ENCODE measurements around the gene TGFBR3L. TPM values are rescaled to one million over a fixed set of nuclear protein-coding genes. Genes with fewer than 3 reads are reported as not detected.

The TGFBR3L gene
- total RNA-seq, 1 donor from 2014 or later: 3.0 TPM

DNA sequence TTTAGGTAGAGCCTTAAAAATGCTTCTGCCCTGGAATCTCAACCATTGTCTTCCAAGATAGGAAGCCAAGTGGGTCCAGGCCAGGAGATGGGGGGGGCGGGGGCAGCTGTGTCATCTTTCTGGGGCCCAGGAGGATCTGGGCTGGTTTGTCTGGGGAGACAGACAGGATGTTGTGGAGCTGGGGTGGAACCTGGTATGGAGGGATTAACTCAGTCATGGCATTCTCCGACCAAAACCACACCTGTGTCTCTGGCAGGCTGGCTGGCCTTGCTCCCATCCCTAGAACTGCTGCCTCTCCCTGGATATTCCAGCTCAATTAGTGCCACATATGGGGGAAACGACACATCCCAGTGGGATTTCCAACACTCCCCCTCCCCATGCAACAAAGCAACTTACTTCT is 13.7 kb upstream of the TGFBR3L start:
- intact Hi-C loops (cut with DNase I): loop anchor here (5.0 kb wide), 1 partner anchor 69 kb away; the partner anchor contains the start of gene EVI5L
- no peak for DNase-seq (ENCODE audit: low spot score)

DNA sequence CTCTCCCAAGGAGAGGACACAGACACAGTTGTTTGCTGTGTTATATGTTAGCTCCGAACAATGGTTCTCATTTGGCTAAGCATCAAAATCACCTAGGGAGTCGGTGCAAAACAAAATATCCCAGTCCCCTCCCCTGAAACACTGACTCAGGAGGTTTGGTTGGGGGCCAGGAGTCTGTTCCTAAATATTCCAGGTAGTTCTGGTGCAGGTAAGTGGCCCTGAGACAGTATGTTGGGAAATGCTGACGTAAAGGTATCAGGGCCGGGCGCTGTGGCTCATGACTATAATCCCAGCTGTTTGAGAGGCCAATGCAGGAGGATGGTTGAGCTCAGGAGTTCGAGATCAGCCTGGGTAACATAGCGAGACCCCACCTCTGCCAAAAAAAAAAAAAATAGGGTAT is 13.3 kb upstream of the TGFBR3L start:
- intact Hi-C loops (cut with DNase I): loop anchor here (5.0 kb wide), 1 partner anchor 69 kb away; the partner anchor contains the start of gene EVI5L
- no peak for DNase-seq (ENCODE audit: low spot score)

DNA sequence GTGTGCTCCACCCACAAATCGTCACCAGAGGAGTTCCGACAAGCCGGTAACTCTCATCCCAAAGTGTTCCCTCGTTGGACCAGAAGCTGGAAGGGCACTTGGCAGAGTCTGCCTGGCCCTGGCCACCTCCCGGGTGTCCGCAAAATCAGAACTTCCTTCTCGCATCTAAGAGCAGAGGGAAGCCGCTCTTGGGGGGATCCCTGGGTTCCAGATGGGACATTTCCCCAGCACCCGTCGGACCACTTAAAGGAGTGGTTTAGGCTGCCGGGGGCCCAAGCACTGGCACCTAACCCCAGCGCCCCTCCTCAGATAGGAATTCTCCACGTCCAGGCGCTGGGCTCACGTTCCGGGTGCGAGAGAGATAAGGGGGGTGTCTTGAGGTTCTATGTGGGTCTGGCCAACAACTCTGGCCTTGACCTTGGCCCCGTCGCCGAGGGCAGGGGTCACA is 11.8 kb upstream of the TGFBR3L start:
- intact Hi-C loops (cut with DNase I): loop anchor here (5.0 kb wide), 1 partner anchor 71 kb away; the partner anchor contains the start of gene EVI5L

DNA sequence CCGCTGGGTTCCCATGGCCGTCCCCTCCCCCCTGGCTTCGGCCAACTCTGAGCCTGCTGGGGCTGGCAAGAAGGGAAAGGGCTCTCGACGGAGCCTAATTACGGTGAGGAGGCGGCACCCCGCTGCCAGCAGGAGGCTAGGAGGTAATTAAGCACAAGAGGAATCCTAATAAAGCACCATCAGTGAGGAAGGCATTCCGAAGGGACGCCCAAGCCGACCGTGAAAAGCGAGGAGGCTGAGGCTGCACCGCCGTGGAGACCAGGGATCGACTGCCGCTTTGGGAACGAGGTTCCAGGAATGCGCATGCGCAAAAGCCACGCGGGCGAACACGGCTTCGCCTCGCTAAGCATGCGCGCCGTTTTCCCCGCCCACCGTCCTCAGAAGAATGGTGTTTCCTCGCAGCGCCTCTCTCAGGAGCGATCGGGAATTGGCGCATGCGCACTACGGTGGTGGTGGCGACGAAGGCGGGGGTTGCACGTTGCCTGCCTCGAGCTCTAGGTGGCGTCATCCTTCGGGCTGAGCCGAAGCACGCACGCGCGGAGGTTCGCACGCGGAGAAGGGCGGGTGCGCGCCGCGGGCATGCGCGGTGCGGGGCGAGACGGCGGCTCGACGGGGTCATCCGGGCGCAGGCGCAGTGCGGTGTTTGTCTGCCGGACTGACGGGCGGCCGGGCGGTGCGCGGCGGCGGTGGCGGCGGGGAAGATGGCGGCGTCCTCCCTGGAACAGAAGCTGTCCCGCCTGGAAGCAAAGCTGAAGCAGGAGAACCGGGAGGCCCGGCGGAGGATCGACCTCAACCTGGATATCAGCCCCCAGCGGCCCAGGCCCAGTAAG is 11.2 kb upstream of the TGFBR3L start, which contains the start of gene MAP2K7:
Gene MAP2K7, plus strand, starts transcription at position 634 of the 830 bp plus-strand sequence. Its CDS starts 68 bp downstream, at position 702.
- peak; percentile 100 for DNase-seq (ENCODE audit: low spot score)
- intact Hi-C loops (cut with DNase I): loop anchor here (2.0 to 5.0 kb wide), 2 partner anchors 17 to 71 kb away; partner anchors contain the start of genes EVI5L and SNAPC2

More for the DNA sequence above, 11.8 kb upstream of the TGFBR3L start:
- DNase-seq (ENCODE audit: low spot score): no peak

DNA sequence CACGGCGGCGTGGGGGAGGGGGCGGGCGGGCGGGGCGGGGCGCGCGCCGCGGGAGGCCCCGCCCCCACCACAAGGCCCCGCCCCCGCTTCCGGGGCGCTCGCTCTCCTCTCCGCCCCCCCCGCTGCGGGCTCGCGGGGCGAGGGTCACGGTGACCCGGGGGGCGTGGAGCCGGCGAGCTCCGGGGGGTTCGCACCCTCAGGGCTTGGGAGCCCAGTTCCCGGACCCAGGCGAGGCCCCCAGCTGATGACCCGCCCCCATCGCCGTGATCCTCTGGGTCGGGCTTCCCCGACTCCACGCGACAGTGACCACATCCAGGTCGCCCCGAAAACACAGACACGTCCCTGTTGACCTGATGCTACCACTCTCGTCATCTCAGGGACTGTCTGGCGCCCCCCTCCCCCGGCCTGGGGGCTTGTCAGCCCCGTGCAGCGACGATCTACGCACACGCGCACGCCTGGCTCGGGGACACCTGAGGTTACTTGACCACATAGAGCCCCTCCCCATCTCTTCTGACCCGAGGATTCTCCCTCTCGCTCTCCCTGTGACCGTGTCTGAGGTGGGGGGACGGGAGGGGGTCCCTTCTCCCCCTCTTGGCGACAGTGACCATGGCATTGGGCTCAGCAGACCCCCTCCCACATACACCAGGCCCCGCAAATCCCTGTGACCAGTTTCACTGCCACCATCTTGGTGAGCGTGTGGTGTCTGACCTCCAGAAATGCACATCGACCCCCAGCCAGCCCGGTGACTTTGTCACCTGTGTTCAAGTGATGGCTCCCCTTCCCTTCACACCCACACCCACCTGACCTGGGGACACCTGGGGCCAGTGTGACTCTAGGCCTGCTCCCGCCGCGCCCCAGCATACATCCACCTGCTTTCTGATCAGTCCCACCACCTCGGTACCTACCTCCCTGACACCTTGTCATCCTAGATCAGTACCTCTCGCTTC is 10.3 kb upstream of the TGFBR3L start:
- no peak for DNase-seq (ENCODE audit: low spot score)
- intact Hi-C loops (cut with DNase I): loop anchor here (2.0 to 5.0 kb wide), 2 partner anchors 16 to 72 kb away; partner anchors contain the start of genes EVI5L and SNAPC2

DNA sequence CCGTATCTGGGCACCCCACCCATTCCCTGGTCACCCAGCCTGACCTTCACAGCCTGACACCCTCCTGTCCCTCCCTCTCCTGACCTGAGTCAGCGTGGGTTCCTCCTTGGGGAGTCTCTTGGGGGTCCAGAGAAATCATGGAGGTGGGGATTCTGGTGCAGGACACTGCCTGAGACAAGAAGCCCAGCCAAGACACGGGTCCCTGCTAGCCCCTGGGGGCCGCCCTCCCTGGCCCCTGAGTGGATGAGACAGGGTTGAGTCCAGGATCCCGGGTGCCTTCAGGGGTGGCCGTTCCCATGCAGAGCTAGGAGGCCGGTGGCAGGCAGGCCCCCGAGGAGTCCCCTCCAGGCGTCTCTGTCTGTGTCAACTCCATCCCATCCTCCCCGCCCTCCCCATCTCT is 9.4 kb upstream of the TGFBR3L start:
- intact Hi-C loops (cut with DNase I): loop anchor here (2.0 kb wide), 1 partner anchor 16 kb away; the partner anchor contains the start of gene SNAPC2
- DNase-seq (ENCODE audit: low spot score): no peak

DNA sequence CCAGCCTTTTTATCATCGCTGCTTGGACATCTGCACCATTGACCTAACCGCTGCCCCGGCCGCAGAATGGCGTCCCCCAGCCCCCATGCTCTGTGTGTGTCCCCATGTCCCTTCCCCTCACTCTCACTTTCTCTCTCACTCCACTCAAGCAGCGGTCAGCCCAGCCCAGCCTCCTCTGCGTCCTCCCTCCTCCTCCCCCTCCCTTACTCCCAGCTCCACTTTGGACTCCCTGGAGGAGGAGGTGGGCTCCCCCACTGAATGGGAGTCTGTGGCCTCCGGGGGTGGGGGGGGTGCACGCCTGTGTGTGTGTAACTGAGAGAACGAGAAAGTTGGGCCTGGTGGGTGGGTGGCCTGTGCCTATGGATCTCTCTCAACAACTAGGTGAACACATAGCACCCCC is 8.8 kb upstream of the TGFBR3L start:
- DNase-seq (ENCODE audit: low spot score): no peak
- intact Hi-C loops (cut with DNase I): loop anchor here (2.0 kb wide), 1 partner anchor 15 kb away; the partner anchor contains the start of gene SNAPC2

DNA sequence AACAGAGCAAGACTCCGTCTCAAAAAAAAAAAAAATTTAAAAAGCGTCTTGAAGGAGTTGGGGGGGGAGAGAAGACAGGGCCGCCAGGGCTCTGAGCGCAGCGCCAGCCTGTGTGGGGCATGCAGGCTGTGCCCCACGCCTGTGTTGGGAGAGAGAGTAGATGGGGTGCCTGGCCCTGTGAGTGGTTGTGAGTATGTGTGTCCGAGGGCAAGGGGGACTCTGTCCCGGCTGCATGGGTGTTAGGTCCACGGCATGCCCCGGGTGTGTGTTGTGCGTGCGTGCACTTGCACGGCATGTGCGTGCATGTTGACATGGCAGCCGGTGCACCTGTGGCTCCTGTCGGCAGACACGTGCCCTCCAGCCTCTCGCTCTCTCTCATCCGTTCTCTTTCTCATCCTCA is 7.5 kb upstream of the TGFBR3L start:
- DNase-seq (ENCODE audit: low spot score): no peak
- intact Hi-C loops (cut with DNase I): no loop called here

GRCh38 chr19:7907544-7907943 is 7.1 kb upstream of the TGFBR3L start:
- intact Hi-C loops (cut with DNase I): no loop called here
- no peak for DNase-seq (ENCODE audit: low spot score)

DNA sequence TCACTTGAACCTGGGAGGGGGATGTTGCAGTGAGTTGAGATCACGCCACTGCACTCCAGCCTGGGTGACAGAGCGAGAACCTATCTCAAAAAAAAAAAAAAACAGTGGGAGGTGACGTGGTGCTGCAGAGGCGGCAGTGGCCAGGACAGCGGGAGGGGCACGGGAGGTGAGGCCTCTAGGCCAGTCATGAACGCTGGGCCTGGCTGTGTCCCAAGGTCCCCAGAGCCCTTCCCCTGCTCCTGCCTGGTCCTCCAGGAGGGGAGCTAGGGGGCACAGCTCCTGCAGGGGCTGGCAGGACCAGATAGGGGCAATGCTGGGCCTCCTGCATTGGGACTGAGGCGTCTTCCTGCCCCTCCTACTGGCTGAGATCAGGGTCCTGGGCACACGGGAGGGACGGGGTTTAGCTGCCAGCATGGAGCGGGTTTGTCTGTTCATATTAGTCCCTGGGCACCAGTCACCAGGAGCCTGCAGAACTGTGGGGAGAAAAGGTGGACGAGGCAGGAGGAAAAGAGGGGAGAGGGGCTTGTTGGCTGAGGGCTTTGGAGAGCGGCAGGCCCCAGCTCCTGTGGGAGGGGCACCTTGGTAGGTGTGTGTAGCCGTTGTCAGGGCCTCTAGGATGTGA is 6.4 kb upstream of the TGFBR3L start:
- intact Hi-C loops (cut with DNase I): no loop called here
- no peak for DNase-seq (ENCODE audit: low spot score)

GRCh38 chr19:7908742-7909461 is 5.7 kb upstream of the TGFBR3L start:
- intact Hi-C loops (cut with DNase I): no loop called here

DNA sequence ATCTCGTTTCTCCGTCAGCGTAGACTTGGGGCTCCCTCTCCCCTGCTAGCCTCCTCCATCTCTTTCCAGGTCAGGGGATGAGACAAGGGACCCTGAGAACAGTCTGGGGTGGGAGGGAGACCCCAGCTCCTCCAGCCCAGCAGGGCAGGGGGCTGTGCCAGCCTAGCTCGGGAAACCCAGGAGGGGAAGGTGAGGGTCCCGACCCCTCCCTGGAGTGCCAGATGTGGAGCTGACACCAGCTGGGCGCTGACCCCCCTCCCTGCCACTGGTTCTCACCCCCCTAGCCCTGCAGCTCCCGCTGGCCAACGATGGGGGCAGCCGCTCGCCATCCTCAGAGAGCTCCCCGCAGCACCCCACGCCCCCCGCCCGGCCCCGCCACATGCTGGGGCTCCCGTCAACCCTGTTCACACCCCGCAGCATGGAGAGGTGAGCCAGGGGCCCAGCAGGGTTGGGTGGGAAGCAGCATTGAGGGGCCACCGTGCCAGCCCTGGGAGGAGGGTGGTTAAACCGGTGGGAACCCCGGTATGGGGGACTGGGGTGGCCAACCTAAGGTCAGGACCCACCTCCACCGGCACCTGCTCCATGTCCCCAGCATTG is 5.1 kb upstream of the TGFBR3L start:
- intact Hi-C loops (cut with DNase I): no loop called here
- DNase-seq (ENCODE audit: low spot score): no peak

More at GRCh38 chr19:7908742-7909461, 5.7 kb upstream of the TGFBR3L start:
- no peak for DNase-seq (ENCODE audit: low spot score)

DNA sequence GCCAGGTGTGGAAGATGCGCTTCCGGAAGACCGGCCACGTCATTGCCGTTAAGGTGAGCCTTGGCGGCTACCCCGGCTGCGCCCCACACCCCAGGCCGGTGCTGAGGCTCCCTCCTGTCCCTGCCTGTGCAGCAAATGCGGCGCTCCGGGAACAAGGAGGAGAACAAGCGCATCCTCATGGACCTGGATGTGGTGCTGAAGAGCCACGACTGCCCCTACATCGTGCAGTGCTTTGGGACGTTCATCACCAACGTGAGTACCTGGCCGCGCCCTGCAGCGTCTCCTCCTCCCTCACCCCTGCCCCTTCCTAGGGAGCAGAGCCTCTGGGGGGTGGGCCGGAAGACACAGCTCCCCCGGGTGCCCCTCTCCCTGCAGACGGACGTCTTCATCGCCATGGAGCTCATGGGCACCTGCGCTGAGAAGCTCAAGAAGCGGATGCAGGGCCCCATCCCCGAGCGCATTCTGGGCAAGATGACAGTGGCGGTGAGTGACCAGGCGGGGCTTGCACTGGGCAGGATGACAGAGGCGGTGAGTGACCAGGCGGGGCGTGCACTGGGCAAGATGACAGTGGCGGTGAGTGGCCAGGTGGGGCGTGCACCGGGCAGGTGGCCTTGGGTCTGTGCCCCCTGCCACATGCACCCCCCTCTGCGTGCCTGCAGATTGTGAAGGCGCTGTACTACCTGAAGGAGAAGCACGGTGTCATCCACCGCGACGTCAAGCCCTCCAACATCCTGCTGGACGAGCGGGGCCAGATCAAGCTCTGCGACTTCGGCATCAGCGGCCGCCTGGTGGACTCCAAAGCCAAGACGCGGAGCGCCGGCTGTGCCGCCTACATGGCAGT is 4.1 kb upstream of the TGFBR3L start:
- intact Hi-C loops (cut with DNase I): no loop called here
- no peak for DNase-seq (ENCODE audit: low spot score)

- no peak for DNase-seq (ENCODE audit: low spot score)
- intact Hi-C loops (cut with DNase I): no loop called here
These were observed 3.0 kb upstream of the TGFBR3L start for GRCh38 chr19:7911508-7912143.

- no peak for DNase-seq (ENCODE audit: low spot score)
- intact Hi-C loops (cut with DNase I): no loop called here
These were observed 2.4 kb upstream of the TGFBR3L start for GRCh38 chr19:7912144-7912696.

DNA sequence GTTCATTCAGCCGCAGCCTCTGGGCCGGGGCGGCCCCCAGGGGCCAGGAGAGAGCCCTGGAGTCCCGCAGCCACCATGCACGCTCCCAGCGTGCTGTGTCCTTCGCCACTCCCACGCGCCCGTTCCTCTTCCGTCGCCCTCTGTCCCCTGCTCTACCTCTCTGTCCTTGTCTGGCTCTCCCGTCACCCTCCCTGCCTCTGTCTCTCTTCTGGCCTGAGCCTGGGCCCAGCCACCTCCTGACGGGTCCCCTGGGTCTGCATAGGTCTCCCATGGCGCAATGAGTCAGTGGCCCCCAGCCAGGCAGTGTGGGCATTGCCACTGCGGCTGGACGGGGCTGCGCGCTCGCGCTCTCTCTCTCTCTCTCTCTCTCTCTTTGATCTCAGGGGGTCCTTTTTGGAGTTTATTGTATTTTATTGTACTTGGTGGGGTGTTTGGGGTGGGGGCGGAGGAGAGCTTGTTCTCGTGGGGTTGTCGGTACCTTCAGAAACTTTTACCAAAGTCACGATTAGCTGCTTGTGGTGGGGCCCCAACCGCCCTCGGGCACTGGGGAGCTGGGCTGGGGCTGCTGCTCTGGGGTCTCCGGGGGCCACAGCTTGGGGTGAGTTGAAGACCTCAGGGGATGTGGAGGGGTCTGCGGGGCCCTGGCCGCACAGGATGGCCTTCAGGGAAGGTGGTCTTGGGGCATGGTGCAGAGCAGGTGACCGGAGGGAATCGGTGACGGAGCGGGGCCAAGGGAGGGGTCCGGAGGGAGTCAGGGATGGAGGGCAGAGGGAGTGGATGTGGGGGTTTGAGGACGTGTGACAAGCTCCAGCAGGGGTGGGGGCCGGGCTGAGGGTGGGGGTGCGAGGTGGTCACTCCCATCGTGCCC is 1.7 kb upstream of the TGFBR3L start:
- no peak for DNase-seq (ENCODE audit: low spot score)
- intact Hi-C loops (cut with DNase I): no loop called here

All from cardiac septum (tissue), 1 donor.